ENCODE measurements around the gene CMIP.

The CMIP gene

GRCh38 chr16:81713295-81713772 lies 268.7 kb downstream of the CMIP start:
- Histone ChIP-seq H3K9me3 (ENCODE audit: control insufficient read depth, low read length) (no peaks in the 10 kb centered on the region), H3K4me1 (ENCODE audit: control insufficient read depth, insufficient read depth, low read length, poor library complexity, severe bottlenecking) (peaks cover 25% of the 10 kb centered on the region), H3K27ac (ENCODE audit: insufficient read depth, low read length, poor library complexity, severe bottlenecking) (no peak overlapping the region), H3K36me3 (ENCODE audit: control insufficient read depth, insufficient read depth, low read length) (peaks cover 6% of the 10 kb centered on the region), H3K27me3 (replicated peaks; ENCODE audit: control insufficient read depth, insufficient read depth, low read length, poor library complexity, severe bottlenecking) (no peaks in the 10 kb centered on the region), H3K4me3 (ENCODE audit: insufficient read depth, low read depth, low read length, poor library complexity, severe bottlenecking) (no peak overlapping the region)
- no peak for DNase-seq

- Histone ChIP-seq H3K4me3 (ENCODE audit: insufficient read depth, low read depth, low read length, poor library complexity, severe bottlenecking) (no peak overlapping the region), H3K27me3 (replicated peaks; ENCODE audit: control insufficient read depth, insufficient read depth, low read length, poor library complexity, severe bottlenecking) (no peaks in the 10 kb centered on the region), H3K27ac (ENCODE audit: insufficient read depth, low read length, poor library complexity, severe bottlenecking) (no peak overlapping the region), H3K4me1 (ENCODE audit: control insufficient read depth, insufficient read depth, low read length, poor library complexity, severe bottlenecking) (peaks cover 29% of the 10 kb centered on the region), H3K36me3 (ENCODE audit: control insufficient read depth, insufficient read depth, low read length) (peaks cover under 1% of the 10 kb centered on the region), H3K9me3 (ENCODE audit: control insufficient read depth, low read length) (no peaks in the 10 kb centered on the region)
- DNase-seq = no peak
These were observed 269.2 kb downstream of the CMIP start for GRCh38 chr16:81713796-81714195.

- Histone ChIP-seq H3K27me3 (replicated peaks; ENCODE audit: control insufficient read depth, insufficient read depth, low read length, poor library complexity, severe bottlenecking) (no peaks in the 10 kb centered on the region), H3K4me3 (ENCODE audit: insufficient read depth, low read depth, low read length, poor library complexity, severe bottlenecking) (no peak overlapping the region), H3K36me3 (ENCODE audit: control insufficient read depth, insufficient read depth, low read length) (no peaks in the 10 kb centered on the region), H3K4me1 (ENCODE audit: control insufficient read depth, insufficient read depth, low read length, poor library complexity, severe bottlenecking) (peaks cover 29% of the 10 kb centered on the region), H3K9me3 (ENCODE audit: control insufficient read depth, low read length) (no peaks in the 10 kb centered on the region), H3K27ac (ENCODE audit: insufficient read depth, low read length, poor library complexity, severe bottlenecking) (no peak overlapping the region)
- DNase-seq = no peak
These were observed 270.0 kb downstream of the CMIP start for GRCh38 chr16:81714583-81714982.

GRCh38 chr16:81715358-81716196 lies 271.0 kb downstream of the CMIP start:
- Histone ChIP-seq H3K27me3 (replicated peaks; ENCODE audit: control insufficient read depth, insufficient read depth, low read length, poor library complexity, severe bottlenecking) (no peaks in the 10 kb centered on the region), H3K27ac (ENCODE audit: insufficient read depth, low read length, poor library complexity, severe bottlenecking) (peak overlapping the region; percentile 4), H3K36me3 (ENCODE audit: control insufficient read depth, insufficient read depth, low read length) (no peaks in the 10 kb centered on the region), H3K9me3 (ENCODE audit: control insufficient read depth, low read length) (no peaks in the 10 kb centered on the region), H3K4me3 (ENCODE audit: insufficient read depth, low read depth, low read length, poor library complexity, severe bottlenecking) (no peak overlapping the region), H3K4me1 (ENCODE audit: control insufficient read depth, insufficient read depth, low read length, poor library complexity, severe bottlenecking) (peaks cover 29% of the 10 kb centered on the region)
- DNase-seq = peak; percentile 9 to 32 (median 24)

GRCh38 chr16:81716478-81717225 lies 272.0 kb downstream of the CMIP start:
- H3K27me3 ChIP-seq (replicated peaks; ENCODE audit: control insufficient read depth, insufficient read depth, low read length, poor library complexity, severe bottlenecking) = no peaks in the 10 kb centered on the region
- peak in 2 of 3 donors; percentile 16 to 31 for DNase-seq
- H3K9me3 ChIP-seq (ENCODE audit: control insufficient read depth, low read length) = no peaks in the 10 kb centered on the region
- no peaks in the 10 kb centered on the region for H3K36me3 ChIP-seq (ENCODE audit: control insufficient read depth, insufficient read depth, low read length)
- peaks cover 29% of the 10 kb centered on the region for H3K4me1 ChIP-seq (ENCODE audit: control insufficient read depth, insufficient read depth, low read length, poor library complexity, severe bottlenecking)
- no peak overlapping the region for H3K27ac ChIP-seq (ENCODE audit: insufficient read depth, low read length, poor library complexity, severe bottlenecking)
- no peak overlapping the region for H3K4me3 ChIP-seq (ENCODE audit: insufficient read depth, low read depth, low read length, poor library complexity, severe bottlenecking)

- Histone ChIP-seq H3K9me3 (ENCODE audit: control insufficient read depth, low read length) (no peaks in the 10 kb centered on the region), H3K36me3 (ENCODE audit: control insufficient read depth, insufficient read depth, low read length) (no peaks in the 10 kb centered on the region), H3K4me1 (ENCODE audit: control insufficient read depth, insufficient read depth, low read length, poor library complexity, severe bottlenecking) (peaks cover 29% of the 10 kb centered on the region), H3K27ac (ENCODE audit: insufficient read depth, low read length, poor library complexity, severe bottlenecking) (no peak overlapping the region), H3K4me3 (ENCODE audit: insufficient read depth, low read depth, low read length, poor library complexity, severe bottlenecking) (no peak overlapping the region), H3K27me3 (replicated peaks; ENCODE audit: control insufficient read depth, insufficient read depth, low read length, poor library complexity, severe bottlenecking) (no peaks in the 10 kb centered on the region)
- peak in 1 of 3 donors; percentile 20 for DNase-seq
These were observed 273.1 kb downstream of the CMIP start for GRCh38 chr16:81717662-81718189.

GRCh38 chr16:81718637-81719036 lies 274.0 kb downstream of the CMIP start:
- Histone ChIP-seq H3K4me1 (ENCODE audit: control insufficient read depth, insufficient read depth, low read length, poor library complexity, severe bottlenecking) (peaks cover 29% of the 10 kb centered on the region), H3K9me3 (ENCODE audit: control insufficient read depth, low read length) (no peaks in the 10 kb centered on the region), H3K27me3 (replicated peaks; ENCODE audit: control insufficient read depth, insufficient read depth, low read length, poor library complexity, severe bottlenecking) (no peaks in the 10 kb centered on the region), H3K27ac (ENCODE audit: insufficient read depth, low read length, poor library complexity, severe bottlenecking) (peak overlapping the region; percentile 44), H3K4me3 (ENCODE audit: insufficient read depth, low read depth, low read length, poor library complexity, severe bottlenecking) (peak overlapping the region; percentile 6), H3K36me3 (ENCODE audit: control insufficient read depth, insufficient read depth, low read length) (no peaks in the 10 kb centered on the region)
- no peak for DNase-seq

- Histone ChIP-seq H3K27ac (ENCODE audit: insufficient read depth, low read length, poor library complexity, severe bottlenecking) (no peak overlapping the region), H3K4me1 (ENCODE audit: control insufficient read depth, insufficient read depth, low read length, poor library complexity, severe bottlenecking) (peaks cover 23% of the 10 kb centered on the region)
These were observed 275.4 kb downstream of the CMIP start for GRCh38 chr16:81719993-81720392.

GRCh38 chr16:81720973-81721906 lies 276.6 kb downstream of the CMIP start:
- no peaks in the 10 kb centered on the region for H3K9me3 ChIP-seq (ENCODE audit: control insufficient read depth, low read length)
- H3K27me3 ChIP-seq (replicated peaks; ENCODE audit: control insufficient read depth, insufficient read depth, low read length, poor library complexity, severe bottlenecking) = no peaks in the 10 kb centered on the region
- no peak for DNase-seq
- no peak overlapping the region for H3K4me3 ChIP-seq (ENCODE audit: insufficient read depth, low read depth, low read length, poor library complexity, severe bottlenecking)
- H3K27ac ChIP-seq (ENCODE audit: insufficient read depth, low read length, poor library complexity, severe bottlenecking) = no peak overlapping the region
- H3K36me3 ChIP-seq (ENCODE audit: control insufficient read depth, insufficient read depth, low read length) = no peaks in the 10 kb centered on the region
- H3K4me1 ChIP-seq (ENCODE audit: control insufficient read depth, insufficient read depth, low read length, poor library complexity, severe bottlenecking) = peaks cover 16% of the 10 kb centered on the region

More at GRCh38 chr16:81719993-81720392, 275.4 kb downstream of the CMIP start:
- no peaks in the 10 kb centered on the region for H3K36me3 ChIP-seq (ENCODE audit: control insufficient read depth, insufficient read depth, low read length)
- H3K4me3 ChIP-seq (ENCODE audit: insufficient read depth, low read depth, low read length, poor library complexity, severe bottlenecking) = no peak overlapping the region
- no peaks in the 10 kb centered on the region for H3K27me3 ChIP-seq (replicated peaks; ENCODE audit: control insufficient read depth, insufficient read depth, low read length, poor library complexity, severe bottlenecking)
- no peak for DNase-seq
- no peaks in the 10 kb centered on the region for H3K9me3 ChIP-seq (ENCODE audit: control insufficient read depth, low read length)

Data from effector memory CD4-positive, alpha-beta T cell (primary cell).